DMS79 treated with DMSO at 0.1 percent for 48 hours (cell line): ENCODE results near the gene HAAO.

Source experiments
- DNase-seq: peaks from one replicate; lab custom pipeline; 2025; lab: John Stamatoyannopoulos, UW

Gene HAAO

GRCh38 chr2:42793334-42794270 is 1.2 kb upstream of the HAAO start:
- DNase-seq: no peak

GRCh38 chr2:42792087-42792582 is 248 bp downstream of the HAAO start:
- DNase-seq: no peak

DNA sequence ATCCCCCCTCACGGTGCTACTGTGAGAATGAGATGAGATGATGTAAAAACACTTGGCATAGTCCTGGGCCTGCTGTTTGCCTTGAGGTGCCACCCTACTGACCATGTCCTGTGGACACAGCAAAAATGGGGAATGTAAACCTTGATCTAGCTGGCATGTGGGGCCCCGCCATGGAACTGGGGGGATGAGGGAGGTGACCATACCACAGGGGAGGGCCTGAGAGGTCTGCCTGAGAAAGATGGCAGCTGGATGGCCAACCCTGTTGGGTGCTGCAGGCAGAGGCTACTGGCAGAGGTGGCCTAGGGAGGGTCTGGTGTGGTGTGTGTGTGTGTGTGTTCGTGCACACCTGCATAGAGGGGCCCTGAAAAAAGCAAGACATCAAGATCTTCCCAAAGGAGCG is 777 bp downstream of the HAAO start:
- no peak for DNase-seq

- DNase-seq: no peak
Measured at GRCh38 chr2:42789751-42790150, 2.6 kb downstream of the HAAO start.

DNA sequence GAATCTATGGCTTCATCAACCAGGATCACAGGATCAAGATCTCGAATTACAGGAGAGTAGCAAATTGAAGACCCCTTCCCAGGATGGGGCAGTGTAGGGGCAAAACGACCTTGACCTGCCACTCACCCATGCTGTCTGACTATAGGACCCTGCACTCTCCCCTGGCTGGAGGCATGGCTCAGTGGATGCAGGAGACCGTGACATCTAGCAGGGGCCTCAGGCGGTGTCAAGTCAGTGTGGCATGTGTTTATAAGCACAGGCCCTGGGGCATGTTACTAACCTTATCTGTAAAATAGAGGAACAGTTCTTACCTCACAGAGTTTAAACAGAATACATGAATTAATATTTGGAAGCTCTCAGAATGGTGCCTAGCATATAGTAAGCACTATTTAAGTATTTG is 3.5 kb downstream of the HAAO start:
- no peak for DNase-seq

DNA sequence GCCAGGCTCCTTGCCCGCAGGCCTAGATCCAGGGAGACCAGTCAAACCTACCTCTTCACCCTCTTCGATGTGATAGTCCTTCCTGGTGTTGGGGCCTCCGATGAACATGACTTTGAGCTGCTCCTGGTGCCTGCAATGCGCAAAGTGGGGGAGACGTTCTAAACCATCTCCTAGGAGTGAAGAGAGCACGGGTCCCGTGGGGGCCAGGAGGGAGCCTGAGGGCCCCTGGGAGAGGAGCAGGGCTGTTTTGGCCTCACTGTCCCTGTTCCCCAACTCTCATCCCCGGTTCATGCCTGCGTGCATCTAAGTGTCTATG is 3.9 kb downstream of the HAAO start:
- no peak for DNase-seq

GRCh38 chr2:42787788-42788477 is 4.5 kb downstream of the HAAO start:
- DNase-seq: no peak

DNA sequence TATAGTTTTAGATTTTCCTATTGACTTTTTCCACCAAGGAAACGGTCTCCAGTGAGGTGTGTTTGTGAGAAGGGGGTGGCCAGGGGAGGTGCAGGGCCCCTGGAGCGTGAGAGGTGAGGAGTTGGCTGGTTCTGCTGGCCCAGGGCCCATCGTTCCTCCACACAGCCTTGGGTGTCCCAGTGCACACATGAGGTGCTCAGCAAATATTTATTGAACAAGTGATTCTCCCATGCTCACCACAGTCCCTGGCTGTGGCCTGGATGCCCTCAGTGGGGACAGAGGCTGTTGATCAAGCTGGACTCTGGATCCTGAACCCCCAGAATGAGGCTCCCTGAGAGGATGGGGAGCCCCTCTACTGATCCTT is 5.0 kb downstream of the HAAO start:
- DNase-seq: no peak

DNA sequence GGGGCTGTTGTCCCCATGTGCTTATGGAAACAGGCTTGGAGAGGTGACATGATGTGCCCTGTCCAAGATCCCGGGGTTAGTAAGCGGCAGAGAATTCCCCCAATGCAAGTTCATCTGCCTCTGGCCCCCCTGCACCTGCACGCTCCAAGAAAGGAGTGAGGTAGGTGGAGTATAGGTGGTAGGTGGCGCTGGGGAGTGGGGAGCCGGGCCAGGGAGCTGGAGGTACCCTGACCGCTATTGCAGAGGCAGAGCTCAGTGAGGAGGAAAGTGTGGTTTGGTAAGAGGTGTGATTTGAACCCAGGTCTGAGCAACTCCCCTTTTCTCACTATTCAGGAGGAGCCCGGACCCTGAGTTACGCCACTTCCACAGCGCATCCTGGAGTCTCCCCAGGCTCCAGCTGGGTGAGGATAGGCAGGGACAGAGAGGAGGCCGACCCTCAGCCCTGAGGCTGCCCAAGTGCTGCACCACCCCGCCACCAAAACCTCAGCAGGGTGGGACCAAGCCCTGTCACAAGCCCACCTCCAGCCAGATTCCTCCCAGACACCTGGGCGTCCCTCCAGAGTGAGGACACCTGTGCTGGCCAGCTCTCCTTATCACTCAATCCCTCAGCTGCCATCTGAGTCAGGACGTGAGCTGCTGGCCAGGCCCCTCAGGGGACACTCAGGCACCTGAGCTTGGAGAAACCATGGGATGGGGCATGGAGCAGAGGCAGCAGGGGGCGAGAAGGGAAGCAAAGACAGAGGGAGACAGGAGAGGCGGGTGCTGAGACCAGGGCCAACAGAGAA is 5.6 kb downstream of the HAAO start:
- DNase-seq: no peak

DNA sequence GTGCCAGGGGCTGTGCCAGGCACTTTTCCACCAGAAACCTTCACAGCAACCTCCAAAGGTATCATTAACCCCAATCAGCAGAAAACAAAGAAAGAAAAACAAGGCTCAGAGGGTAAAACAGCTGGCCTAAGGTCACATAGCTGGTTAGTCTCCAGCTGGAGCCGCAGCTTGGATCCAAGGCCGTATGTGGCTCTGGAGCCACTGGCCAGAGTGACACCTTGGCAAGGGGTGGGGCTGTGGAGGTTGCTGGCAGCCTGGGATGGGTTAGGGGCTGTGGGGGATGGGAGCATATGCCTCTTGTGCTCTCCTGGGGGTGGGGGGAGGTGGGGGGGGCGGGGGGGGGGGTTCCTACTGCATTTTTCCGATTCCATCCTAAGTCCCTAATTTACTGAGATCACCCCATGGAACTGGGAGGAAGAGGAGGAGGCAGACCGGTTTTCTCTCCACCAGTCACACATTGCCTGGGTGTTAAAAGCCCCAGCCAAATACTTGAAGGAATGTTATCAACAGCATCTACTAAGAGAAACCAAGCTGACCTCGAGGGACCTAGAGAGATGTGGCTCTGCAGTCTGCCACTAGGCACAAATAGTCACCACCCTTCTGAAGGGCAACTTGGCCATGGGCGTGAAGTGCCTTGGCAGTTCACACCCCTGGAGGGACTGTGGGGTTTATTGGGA is 8.0 kb downstream of the HAAO start:
- no peak for DNase-seq

DNA sequence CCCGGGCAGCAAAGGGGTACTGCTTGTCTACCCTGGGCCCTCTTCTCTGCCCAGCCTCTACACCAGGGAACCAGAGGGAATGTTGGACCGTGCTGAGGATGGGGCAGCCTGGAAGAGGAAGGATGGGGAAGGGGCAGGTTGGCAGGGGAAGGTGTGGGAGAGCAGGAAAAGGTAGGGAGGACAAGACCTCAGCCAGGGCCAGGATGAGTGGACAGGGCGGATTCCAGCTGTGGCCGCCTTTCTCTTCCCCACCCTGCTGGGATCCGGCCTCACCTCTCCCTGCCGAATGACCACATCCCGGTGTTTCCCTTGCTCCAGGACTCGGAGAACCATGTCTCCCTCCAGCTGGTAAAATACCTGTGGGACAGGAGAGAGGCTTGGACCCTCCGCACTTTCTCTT is 8.9 kb downstream of the HAAO start:
- DNase-seq: no peak

GRCh38 chr2:42781181-42781580 is 11.2 kb downstream of the HAAO start:
- no peak for DNase-seq

- no peak for DNase-seq
Measured at GRCh38 chr2:42777883-42778805, 14.2 kb downstream of the HAAO start.

DNA sequence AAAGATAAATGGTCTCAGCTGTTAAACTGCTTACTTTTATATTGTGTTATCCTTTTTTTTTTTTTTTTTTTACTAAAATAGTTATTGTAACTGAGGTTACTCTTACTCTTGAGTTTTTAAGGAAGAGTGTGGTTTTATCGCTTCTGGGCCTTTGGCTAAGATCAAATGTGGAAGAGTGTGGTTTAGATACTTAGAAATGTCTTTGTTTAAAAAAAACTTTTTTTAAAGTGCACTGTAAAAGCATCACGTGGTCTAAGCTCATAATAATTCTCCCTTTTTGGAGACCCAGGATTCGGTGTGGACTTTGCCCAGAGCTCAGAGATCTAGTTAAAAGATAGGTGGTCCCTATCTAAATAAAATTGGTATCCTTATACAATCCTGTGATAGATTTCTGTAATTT is 16.6 kb downstream of the HAAO start:
- DNase-seq: no peak

- no peak for DNase-seq
Measured at GRCh38 chr2:42775186-42775585, 17.2 kb downstream of the HAAO start.

- DNase-seq: no peak
Measured at GRCh38 chr2:42771546-42772153, 20.7 kb downstream of the HAAO start.

DNA sequence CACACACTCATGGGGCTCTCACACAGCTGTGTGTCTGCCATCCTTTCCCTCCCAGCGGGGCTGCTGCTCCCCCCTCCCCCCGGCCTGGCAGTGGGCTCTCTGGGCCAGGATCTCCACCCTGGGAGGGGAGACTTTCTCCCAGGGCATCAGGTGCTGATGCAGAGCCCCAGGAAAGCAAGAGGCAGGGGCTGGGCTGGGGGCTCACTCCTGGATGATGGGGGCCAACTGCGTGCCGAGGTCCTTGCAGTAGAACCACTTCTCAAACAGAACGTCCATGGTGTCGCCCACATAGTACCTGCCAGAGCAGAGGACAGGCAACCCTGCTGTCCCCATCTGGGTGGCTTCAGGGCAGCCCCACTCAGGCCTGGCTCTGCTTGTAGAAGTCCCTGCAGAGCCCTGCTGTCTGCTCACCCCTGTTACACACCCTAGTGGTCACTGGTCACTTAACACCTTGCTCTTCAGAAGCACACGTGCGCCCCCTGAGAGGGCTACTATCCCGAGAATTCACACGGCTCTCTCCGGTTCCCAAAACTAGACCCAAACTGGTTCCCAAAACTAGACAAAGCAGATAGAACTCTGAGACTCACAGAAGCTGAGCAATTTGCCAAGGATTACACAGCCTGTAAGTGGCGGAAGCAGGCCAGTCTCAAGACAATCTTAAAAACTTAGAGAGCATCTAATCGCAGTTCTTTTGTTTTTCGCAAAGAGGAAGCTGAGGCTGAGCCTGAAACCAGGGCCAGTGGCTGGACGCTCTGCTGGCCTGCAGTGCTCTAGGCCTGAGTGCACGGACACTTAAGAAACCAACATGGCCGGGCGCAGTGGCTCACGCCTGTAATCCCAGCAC is 21.9 kb downstream of the HAAO start:
- DNase-seq: no peak

DNA sequence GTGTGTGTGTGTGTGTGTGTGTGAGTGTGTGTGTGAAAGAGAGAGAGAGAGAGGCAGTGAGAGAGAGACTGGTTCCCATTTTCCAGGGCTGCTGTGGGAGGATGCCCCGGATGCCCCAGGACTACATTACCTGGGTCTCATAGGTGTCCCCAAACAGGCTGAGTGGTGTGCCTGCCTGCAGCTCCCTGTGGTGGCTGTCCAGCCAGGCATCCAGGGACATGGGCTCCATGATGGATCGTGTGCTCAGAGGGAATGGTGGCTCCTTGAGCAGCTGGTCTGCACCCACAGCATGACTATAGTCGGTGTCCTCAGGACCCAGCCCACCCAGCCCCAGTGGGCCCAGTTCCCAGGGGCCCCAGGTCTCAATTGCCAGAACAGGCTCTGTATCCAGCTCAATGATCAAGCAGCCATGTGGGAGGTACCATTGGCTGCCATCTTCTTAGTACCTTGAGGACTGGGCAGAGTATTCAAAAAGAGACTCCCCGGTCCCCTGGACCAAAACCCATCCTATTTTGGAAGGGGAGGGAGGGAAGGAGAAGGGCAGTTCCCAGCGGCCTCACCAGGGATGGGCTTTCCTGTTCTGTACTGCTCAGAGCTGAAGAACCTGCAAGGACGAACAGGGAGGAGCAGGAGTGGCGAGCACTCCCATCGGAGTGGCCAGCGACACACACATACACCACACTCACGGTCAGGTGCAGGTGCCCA is 22.6 kb downstream of the HAAO start:
- no peak for DNase-seq

DNA sequence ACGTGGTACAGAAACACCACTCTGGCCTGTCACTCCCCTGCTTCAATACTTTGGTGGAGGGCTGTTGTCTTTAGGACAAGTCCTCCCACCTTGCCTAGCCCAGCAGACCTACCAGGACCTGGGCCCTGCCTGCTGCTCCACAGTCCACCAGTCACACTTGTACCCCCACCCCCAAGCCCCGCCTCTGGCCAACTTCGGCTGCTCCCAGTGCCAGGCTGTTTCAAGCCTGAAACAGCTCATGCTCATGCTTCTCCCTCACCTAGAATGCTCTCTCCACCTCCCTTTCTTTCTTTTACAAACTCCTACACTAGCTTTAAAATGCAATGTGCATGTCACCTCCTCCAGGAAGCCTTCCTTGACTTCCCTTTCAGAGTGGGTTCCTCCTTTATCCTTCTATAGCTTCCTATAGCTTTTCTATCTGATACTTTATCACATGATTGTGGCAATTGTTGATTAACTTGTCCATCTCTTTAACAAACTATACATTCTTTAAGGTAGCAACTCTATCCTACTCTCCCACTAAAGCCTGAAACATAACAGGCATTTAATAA is 23.6 kb downstream of the HAAO start:
- DNase-seq: no peak
